ENCODE results near the gene DAPK1.
"Not testable (repeated sequence)": the region's sequence is repeated elsewhere in the genome, so short reads cannot be mapped to it uniquely, and the experiment has no call there.

DAPK1 gene

GRCh38 chr9:87548159-87548558 is 50.5 kb downstream of the DAPK1 start:
- DNase-seq = no peak

- DNase-seq = not testable (repeated sequence)
These were observed 51.4 kb downstream of the DAPK1 start for GRCh38 chr9:87549088-87549487.

GRCh38 chr9:87549791-87550190 is 52.1 kb downstream of the DAPK1 start:
- DNase-seq = no peak

- no peak for DNase-seq
These were observed 52.7 kb downstream of the DAPK1 start for GRCh38 chr9:87550253-87550954.

GRCh38 chr9:87551772-87552217 is 54.1 kb downstream of the DAPK1 start:
- DNase-seq = no peak

GRCh38 chr9:87554171-87554910 is 56.7 kb downstream of the DAPK1 start:
- no peak for DNase-seq

GRCh38 chr9:87554976-87555375 is 57.3 kb downstream of the DAPK1 start:
- no peak for DNase-seq

GRCh38 chr9:87556039-87556438 is 58.4 kb downstream of the DAPK1 start:
- DNase-seq = no peak

GRCh38 chr9:87556821-87557220 is 59.2 kb downstream of the DAPK1 start:
- no peak for DNase-seq

GRCh38 chr9:87557996-87558395 is 60.3 kb downstream of the DAPK1 start:
- DNase-seq = no peak

- DNase-seq = no peak
These were observed 61.0 kb downstream of the DAPK1 start for GRCh38 chr9:87558606-87559190.

- DNase-seq = no peak
These were observed 64.4 kb downstream of the DAPK1 start for GRCh38 chr9:87562062-87562461.

- DNase-seq = no peak
These were observed 65.0 kb downstream of the DAPK1 start for GRCh38 chr9:87562530-87563170.

GRCh38 chr9:87564111-87564510 is 66.4 kb downstream of the DAPK1 start:
- no peak for DNase-seq

GRCh38 chr9:87564791-87565241 is 67.1 kb downstream of the DAPK1 start:
- DNase-seq = no peak

GRCh38 chr9:87567001-87567400 is 69.3 kb downstream of the DAPK1 start:
- no peak for DNase-seq

GRCh38 chr9:87567571-87567970 is 69.9 kb downstream of the DAPK1 start:
- DNase-seq = no peak

- no peak for DNase-seq
These were observed 70.3 kb downstream of the DAPK1 start for GRCh38 chr9:87567983-87568382.

GRCh38 chr9:87568401-87568800 is 70.7 kb downstream of the DAPK1 start:
- no peak for DNase-seq

GRCh38 chr9:87569008-87569509 is 71.4 kb downstream of the DAPK1 start:
- no peak for DNase-seq

- no peak for DNase-seq
These were observed 71.9 kb downstream of the DAPK1 start for GRCh38 chr9:87569518-87569917.

GRCh38 chr9:87570000-87570908 is 72.6 kb downstream of the DAPK1 start:
- no peak for DNase-seq

Measured in NCI-H2107 (cell line).